Ramos (cell line): Measurements from ENCODE around the gene EIF4A3.
"Not testable (repeated sequence)": the region's sequence is repeated elsewhere in the genome, so short reads cannot be mapped to it uniquely, and the experiment has no call there.

Source experiments
- in situ Hi-C: fragments of 300-500 bp; cut with MboI; formaldehyde crosslinking; loops from one replicate; pipeline ENCODE4 v1.14.3; 2022; ENCODE audit warnings: low sequenced_read_pairs; ENCODE audit not compliant: unreplicated experiment

The EIF4A3 gene

DNA sequence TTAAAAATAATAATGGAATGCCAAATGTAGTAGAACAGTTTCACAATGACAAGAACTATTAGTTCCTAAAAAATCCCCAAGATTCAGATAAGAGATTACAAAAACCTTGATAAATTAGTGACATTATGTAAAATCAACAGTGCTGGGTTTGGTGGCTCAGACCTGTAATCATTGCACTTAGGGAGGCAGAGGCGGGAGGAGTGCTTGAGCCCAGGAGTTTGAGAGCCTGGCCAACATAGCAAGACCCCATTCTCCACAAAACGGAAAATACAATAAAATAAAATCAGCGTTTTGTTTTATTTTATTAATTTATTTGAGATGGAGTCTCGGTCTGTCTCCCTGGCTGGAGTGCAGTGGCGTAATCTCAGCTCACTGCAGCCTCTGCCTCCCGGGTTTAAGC lies 27.0 kb upstream of the EIF4A3 start:
- in situ Hi-C loops = no loop called here

DNA sequence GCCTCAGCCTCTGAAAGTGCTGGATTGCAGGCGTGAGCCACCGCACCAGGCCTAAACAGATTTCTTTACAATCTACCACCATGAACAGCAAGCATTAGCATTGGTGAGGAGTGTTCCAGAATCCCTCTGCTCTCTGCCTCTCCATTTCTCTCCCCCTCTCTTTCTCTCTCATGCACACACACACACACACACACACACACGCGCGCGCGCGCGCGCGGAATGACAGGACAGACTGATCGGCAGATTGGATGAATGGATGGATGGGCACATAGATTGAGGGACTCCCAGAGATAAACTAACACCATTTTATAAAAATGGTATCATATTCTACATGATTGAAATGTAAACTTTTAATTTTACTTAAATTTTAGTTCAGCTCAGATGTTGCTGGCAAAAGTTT lies 26.2 kb upstream of the EIF4A3 start:
- in situ Hi-C loops = no loop called here

DNA sequence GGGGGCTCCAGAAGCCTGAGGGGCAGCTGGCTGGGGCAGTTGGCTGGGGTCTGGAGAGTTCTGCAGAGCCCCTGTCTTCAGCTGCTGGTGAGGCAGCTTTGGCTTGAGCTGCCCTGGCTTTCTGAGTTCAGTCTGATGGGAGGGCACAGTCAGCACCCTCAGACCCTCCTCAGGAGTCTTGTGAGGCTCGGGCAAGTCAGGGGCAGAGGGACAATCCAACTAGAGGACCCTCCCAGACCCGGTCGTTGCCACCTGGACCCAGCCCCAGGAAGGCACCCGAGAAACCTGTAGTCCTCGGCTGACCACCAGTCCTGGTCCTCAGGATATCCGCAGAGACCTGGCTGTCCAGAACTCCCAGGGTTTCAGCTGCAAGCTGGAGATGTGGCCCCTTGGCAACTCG lies 24.8 kb upstream of the EIF4A3 start:
- in situ Hi-C loops = no loop called here

DNA sequence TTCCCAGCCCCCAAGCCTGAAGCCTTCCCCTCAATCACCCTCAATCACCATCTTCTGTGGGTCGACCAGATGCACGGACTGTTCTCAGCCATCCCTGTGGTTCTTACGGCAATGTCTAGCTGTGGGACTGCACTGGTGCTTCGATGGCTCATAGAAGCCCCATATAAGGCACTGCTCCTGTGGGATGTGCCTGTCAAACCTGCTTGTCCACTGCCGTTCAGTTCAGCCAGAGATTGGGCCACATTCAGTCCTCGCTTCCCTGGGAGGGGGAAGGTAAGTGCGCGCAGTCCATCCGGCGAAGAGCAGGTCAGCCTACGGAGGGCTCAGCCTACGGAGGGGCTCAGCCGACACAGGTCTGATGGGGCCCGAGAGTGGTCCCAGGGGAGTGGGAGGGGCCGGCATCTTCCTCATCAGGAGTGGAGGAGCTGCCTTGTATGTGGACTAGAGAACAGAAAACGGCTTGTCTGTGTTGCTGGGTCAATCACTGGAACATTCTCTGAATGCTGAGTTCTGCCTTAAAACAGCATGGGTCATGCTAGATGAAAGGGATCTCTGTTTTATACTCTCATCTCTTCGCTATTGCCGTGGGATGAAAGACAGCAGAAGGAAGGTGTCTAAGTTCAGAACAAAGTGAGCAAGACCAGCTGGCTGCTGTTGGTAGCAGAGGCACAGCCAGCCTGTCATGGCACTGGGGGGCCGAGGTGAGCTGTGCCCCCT lies 23.0 kb upstream of the EIF4A3 start, which contains the start of gene CARD14:
TSS of gene CARD14 (plus strand) at position 247 of the 717 bp plus-strand sequence. CDS start 11,409 bp downstream, outside the sequence.
- in situ Hi-C loops = no loop called here

GRCh38 chr17:80169107-80169506 lies 22.2 kb upstream of the EIF4A3 start:
- in situ Hi-C loops = no loop called here

DNA sequence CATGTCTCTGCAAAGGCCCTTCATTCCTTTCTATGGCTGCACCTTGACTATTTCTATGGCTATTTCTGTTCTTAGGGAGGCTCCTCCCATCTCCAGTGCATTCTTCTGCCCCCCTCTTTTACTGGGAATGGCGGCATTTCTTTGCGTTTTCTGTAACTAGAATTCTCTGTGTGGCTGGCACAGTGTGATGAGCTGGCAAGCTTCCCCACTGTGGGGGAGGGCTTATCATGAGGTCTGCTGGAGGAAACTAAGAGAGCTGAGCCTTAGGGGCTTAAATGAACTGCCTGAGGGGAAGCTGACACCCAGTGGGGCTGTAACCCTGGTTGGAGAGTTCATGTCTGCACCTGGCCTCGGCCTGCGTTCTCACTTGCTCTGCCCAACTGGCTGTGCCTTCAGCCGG lies 21.4 kb upstream of the EIF4A3 start:
- in situ Hi-C loops = no loop called here

DNA sequence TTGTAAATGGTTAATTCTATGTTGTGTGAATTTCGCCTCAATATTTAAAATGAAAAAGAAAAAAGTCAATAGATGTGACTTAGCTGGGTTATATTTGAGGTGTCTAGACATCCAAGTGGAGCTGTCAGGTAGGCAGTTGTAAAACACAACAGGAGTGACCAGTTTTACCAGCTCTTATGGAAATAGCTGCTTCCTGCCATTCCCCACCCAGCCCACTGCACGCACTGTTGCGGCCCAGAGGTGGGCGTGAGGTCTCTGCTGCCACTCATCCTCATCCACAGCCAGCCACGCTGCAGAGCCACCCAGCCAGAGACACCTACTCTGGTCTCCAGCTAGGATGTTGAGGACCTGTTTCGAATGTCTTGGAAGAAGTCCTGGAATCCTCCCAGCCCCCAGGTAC lies 19.5 kb upstream of the EIF4A3 start:
- in situ Hi-C loops = no loop called here

- in situ Hi-C loops = no loop called here
Measured at GRCh38 chr17:80164185-80164584, 17.3 kb upstream of the EIF4A3 start.

GRCh38 chr17:80163336-80163735 lies 16.4 kb upstream of the EIF4A3 start:
- in situ Hi-C loops = no loop called here

DNA sequence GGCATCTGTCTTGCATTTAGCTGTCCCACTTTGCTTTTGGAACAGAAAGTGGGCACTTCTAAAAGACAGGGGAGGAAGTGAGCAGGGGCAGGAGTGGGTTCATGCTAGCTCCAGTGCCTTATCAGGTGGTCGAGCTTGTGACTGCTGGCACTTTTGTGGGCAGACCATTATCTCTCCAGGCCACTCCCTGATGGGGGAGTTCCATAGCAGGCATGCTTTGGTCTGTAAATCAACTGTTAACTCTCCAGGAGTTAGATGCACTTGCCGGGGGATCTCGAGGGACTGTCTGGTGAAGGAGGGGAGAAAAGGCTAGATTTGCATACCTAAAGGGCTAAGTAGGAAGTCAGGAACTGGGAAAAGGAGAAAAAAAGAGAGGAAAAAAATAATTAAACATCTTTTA lies 13.6 kb upstream of the EIF4A3 start:
- in situ Hi-C loops = no loop called here

- in situ Hi-C loops = no loop called here
Measured at GRCh38 chr17:80158846-80159245, 11.9 kb upstream of the EIF4A3 start.

DNA sequence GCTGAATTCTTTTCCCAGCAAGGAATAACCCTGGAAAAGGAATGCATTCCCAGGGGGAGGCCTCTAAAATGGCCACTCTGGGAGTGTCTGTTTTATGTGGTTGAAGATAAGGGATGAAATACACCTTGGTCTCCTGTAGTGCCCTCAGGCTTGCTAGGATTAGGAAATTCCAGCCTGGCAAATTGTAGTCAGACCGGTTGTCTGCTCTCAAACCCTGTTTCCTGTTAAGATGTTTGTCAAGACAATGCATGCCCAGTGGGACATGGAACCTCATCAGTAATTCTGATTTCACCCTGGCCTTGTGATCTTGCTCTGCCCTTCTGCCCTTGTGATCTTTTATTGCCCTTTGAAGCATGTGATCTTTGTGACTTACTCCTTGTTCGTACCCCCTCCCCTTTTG lies 8.7 kb upstream of the EIF4A3 start:
- in situ Hi-C loops = not testable (repeated sequence)

- in situ Hi-C loops = no loop called here
Measured at GRCh38 chr17:80154166-80154565, 7.2 kb upstream of the EIF4A3 start.

- in situ Hi-C loops = no loop called here
Measured at GRCh38 chr17:80153004-80153403, 6.1 kb upstream of the EIF4A3 start.

DNA sequence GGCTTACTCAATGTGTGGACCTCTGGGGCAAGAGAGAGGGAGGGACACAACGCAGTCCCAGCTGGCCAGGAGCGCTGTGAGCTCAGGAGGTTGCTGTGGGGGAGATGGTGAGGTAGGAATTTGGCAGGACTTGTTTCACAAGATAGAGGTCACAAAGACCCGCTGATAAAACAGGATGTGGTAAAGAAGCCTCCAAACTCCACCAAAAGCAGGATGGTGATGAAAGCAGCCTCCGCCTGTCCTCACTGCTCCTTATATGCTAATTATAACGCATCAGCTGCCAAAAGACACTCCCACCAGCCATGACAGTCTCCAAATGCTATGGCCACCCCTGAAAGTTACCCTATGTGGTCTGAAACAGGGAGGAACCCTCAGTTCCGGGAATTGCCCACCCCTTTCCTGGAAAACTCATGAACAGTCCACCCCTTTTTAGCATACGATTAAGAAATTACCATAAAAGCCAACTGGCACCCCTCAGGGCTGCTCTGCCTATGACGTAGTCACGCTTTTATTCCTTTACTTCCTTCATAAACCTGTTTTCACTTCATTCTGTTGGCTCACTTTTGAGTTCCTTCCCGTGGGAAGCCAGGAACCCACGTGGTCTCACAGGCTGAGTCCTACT lies 5.3 kb upstream of the EIF4A3 start:
- in situ Hi-C loops = no loop called here

GRCh38 chr17:80151333-80151732 lies 4.4 kb upstream of the EIF4A3 start:
- in situ Hi-C loops = no loop called here

- in situ Hi-C loops = no loop called here
Measured at GRCh38 chr17:80146121-80147034, 550 bp downstream of the EIF4A3 start.

GRCh38 chr17:80145076-80146075 lies 1.6 kb downstream of the EIF4A3 start:
- in situ Hi-C loops = no loop called here

DNA sequence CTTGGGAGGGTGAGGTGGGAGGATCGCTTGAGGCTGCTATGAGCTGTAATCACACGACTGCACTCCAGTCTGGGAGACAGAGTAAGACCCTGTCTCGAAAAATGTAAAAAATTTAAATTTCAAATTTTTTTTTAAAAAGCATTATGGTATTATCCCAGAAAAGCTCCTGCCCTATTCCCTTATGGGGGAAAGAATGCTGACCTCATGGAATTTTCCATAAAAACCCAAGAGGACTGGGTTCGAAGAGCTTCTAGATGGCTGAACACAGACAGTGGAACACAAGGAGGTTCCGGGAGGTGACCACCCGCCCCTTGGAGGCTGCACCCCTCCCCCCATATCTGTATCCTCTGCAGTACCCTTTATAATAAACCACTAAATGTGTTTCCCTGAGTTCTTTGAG lies 4.0 kb downstream of the EIF4A3 start:
- in situ Hi-C loops = no loop called here
